GM12801 (cell line): ENCODE data around the gene OR52B2.

Source experiments
- TF ChIP-seq, protein P1 (sequence below): IDR thresholded peaks from one replicate; pipeline ENCODE4 v1.5.1; 2011; ENCODE audit warnings: control low read depth; ENCODE audit not compliant: insufficient read length; ENCODE audit errors: extremely low read depth

The OR52B2 gene

GRCh38 chr11:6199174-6199810, 29.2 kb upstream of the OR52B2 start, which contains the start of gene OR52W1:
Gene OR52W1 (plus strand): TSS chr11:6199224. CDS start chr11:6199224, 0 bp downstream.
- TF ChIP-seq, protein P1, sequence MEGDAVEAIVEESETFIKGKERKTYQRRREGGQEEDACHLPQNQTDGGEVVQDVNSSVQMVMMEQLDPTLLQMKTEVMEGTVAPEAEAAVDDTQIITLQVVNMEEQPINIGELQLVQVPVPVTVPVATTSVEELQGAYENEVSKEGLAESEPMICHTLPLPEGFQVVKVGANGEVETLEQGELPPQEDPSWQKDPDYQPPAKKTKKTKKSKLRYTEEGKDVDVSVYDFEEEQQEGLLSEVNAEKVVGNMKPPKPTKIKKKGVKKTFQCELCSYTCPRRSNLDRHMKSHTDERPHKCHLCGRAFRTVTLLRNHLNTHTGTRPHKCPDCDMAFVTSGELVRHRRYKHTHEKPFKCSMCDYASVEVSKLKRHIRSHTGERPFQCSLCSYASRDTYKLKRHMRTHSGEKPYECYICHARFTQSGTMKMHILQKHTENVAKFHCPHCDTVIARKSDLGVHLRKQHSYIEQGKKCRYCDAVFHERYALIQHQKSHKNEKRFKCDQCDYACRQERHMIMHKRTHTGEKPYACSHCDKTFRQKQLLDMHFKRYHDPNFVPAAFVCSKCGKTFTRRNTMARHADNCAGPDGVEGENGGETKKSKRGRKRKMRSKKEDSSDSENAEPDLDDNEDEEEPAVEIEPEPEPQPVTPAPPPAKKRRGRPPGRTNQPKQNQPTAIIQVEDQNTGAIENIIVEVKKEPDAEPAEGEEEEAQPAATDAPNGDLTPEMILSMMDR, result no peak

DNA sequence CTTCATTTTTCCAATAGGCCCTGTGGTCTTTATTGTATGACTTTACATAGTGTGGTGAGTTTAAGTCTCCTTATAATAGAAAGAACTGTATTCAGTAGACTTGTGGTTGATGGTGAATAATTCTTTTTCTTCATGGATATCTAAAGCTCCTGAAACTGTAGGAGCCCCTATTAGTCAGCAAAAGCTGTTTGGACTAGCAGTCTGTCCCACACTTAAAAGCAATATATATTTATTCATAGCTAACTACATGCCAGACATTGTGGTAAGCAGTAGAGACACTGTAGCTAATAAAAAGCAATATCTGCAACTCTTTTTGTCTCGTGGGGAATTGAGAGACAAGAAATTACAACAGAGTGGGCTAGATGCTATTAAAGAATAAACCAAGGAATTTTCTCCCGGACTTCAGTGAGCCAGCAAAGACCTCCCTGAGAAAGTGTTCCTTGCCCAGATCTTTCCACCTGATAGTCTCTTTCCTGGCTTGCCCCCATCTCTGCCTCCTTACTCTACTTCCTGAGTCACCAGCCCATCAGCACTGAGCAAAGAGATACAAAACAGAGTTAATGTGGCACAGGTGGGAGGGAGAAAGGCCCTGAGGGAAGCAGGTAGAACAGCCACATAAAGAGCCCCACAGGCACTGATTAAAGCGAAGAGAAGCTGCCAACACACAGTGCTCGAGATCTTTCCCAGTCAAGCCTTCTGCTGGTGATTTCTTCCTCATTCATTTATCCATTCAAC, 27.5 kb upstream of the OR52B2 start:
- TF ChIP-seq, protein P1, result no peak

DNA sequence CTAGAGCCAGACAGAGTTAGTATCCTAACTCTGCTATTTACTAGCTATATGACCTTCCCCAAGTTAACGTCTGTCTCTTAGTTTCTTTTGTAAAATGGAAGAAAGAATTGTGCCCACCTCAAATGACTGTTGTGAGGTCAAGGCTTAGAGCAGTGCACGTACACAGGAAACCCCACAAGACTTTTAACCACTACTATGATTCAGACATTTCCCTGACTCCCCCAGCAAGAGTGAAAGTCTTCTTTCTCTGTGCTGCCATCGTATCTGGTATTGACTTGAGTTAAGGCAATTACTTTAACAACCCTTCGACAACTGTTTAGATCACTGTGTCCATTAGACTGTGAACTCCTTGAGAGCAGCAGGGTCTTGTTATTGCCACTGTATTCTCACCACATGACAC, 26.3 kb upstream of the OR52B2 start:
- TF ChIP-seq, protein P1, result no peak

DNA sequence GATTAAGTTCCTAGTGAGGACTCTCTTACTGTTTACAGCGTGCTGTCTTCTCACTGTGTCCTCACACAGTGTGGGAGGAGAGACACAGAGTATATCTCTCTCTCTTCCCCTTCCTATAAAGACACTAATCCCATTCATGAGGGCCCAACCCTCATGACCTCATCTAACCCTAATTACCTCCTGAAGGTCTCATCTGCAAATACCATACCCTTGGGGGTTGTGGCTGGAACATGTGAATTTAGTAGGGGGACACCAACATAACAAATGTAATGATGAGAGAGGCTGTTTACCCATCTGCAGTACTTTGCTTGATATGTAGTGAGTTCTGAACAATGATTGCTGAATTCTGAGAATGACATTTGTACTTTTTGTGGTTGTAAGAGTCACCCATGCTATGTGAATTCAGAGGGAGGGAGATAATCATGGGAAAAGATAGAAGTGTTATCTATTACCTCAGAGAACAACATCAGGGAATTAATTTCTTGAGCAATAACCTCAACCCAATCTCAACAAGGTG, 24.0 kb upstream of the OR52B2 start:
- TF ChIP-seq, protein P1, result no peak

DNA sequence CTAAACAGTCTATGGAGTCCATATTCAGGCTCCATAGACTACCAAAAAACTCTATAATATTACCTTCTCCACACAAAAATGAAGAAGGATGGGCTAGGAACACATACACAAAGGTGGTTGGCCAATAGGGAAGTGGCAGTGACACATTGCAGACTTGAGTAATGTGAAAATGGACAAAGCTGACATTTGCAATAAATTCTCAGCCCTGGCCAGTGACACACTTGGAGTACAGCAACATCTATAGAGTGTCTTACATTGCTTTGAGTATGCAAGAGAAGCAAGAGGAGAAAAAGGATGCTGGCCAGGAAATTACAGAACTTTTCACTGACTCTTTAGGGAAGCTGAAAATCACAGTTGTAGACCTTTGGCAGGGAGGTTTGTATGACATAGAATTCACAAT, 21.6 kb upstream of the OR52B2 start:
- TF ChIP-seq, protein P1, result no peak

- TF ChIP-seq, protein P1, result no peak
Observed at GRCh38 chr11:6175440-6175839, 5.3 kb upstream of the OR52B2 start.

DNA sequence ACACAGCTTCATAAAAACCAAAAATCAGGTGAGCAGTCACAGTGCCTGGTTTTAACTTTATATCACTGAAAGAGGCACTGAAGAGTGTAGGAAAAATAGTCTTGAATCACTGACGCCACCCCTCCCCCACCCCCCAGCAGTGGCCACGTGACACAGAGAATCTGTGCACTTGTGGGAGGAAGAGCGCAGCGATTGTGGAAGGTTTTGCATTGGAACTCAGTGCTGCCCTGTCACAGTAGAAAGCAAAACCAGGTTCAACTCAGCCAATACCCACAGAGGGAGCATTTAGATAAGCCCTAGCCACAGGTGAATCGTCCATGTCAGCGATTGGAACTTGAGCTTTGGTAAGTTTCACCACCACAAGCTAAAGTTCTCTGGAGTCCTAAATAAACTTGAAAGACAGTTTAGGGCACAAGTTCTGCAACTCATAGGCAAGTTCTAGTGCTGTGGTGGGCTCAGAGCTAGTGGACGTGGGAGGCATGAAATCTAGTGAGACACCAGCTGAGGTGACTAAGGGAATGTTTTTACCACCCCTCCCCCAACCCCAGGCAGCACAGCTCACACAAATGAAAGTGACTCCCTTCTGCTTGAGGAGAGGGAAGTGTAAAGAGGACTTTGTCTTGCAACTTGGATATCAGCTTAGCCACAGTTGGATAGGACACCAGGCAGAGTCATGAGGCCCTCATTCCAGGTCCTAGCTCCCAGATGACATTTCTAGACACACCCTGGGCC, 13.3 kb downstream of the OR52B2 start:
- TF ChIP-seq, protein P1, result no peak
